HG03378 (cell line): ENCODE data around the gene HEATR3.
A peak's percentile ranks its signal among the peaks of the same experiment; 100 is the strongest.

ENCODE experiments used
- ATAC-seq: cut with Tn5 transposase; IDR thresholded peaks from one replicate; pipeline ENCODE4 v1.9.1; 2021; ENCODE audit warnings: mild to moderate bottlenecking, moderate library complexity; ENCODE audit not compliant: unreplicated experiment

The HEATR3 gene

GRCh38 chr16:50152807-50153595 is 87.2 kb downstream of the HEATR3 start, which contains the start of gene TENT4B:
Gene TENT4B (plus strand): TSS chr16:50153306. CDS start chr16:50153622, 316 bp downstream.
- ATAC-seq: peak; percentile 77

DNA sequence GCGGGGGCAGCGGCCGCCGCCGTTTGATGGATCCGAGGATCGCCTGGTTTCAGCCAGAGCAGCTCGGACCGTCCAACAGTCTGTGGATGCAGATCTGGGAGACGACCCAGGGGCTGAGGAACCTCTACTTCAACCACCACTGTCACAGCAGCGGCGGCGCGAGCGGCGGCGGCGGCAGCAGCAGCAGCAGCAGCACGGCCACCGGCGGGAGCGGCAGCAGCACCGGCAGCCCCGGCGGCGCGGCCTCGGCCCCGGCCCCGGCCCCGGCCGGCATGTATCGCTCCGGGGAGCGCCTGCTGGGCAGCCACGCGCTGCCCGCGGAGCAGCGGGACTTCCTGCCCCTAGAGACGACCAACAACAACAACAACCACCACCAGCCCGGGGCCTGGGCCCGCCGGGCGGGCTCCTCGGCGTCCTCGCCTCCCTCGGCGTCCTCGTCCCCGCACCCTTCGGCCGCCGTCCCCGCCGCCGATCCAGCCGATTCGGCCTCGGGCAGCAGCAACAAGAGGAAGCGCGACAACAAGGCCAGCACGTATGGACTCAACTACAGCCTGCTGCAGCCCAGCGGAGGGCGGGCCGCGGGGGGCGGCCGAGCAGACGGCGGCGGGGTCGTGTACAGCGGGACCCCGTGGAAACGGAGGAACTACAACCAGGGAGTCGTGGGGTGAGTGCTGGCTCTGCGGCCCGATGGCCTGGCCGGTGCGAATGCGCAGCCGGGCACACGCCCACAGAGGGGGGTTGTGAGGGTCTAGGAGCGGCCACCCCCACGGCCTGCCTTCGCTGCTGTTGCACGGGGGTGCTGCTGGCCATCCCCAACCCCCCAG is 88.0 kb downstream of the HEATR3 start:
- no peak for ATAC-seq

DNA sequence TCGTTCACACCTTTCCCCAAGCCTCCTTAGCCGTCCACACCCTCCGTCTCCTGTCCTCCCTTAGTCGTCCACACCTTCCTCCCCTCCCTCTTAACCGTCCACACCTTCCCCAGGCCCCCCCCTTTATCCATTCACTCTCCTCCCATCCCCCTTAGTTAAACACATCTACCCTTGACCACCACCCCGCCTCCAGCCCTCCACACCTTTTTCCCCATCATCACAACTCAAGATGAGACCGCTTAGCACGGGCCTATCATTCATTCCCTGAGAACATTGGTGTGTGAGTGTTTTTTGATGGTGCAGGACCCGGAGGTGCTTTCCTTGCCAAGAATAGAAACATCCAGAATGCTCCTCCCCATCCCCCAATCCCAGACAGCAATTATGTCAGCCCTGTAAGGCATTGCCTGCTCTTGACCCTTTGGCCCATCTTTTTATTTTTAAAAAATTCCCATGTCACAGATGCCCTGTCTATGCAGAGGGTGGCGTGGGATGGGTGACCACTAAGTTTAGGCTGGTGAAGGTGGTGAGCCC is 88.7 kb downstream of the HEATR3 start:
- no peak for ATAC-seq

- ATAC-seq: no peak
These were observed 90.2 kb downstream of the HEATR3 start for GRCh38 chr16:50155925-50156324.
